HepG2 (cell line): ENCODE data around the gene COX4I1. TPM values are rescaled to one million over a fixed set of nuclear protein-coding genes. Genes with fewer than 3 reads are reported as not detected.

Experiments used
- ATAC-seq: fragments of 200-7000 bp; cut with Tn5 transposase; 3 replicates; pipeline ENCODE4 v1.9.1; 2020; ENCODE audit warnings: mild to moderate bottlenecking, moderate library complexity
- BruUV-seq: library from RNA; stranded (reverse); fragments of 400-500 nt; replicated peaks from 2 replicates; lab custom pipeline; 2021; lab: Mats Ljungman, UMichigan
- CTCF ChIA-PET: fragments of 300-600 bp; formaldehyde crosslinking; extraction: SDS; loops from one replicate; lab custom pipeline; 2021; ENCODE audit warnings: low total read pairs, inconsistent platforms, low intra/inter-chr PET ratio; lab: Yijun Ruan, JAX
- POLR2A ChIA-PET: fragments of 350-600 bp; sonication (Branson Sonifier 250); formaldehyde crosslinking; loops from one replicate; lab custom pipeline; 2020; ENCODE audit warnings: antibody characterized with exemption, inconsistent platforms; lab: Yijun Ruan, JAX
- DNase-seq: peaks from one replicate; pipeline ENCODE4 v3.0.0-alpha.2; 2015; ENCODE audit warnings: low spot score
- FAIRE-seq: peaks from 3 replicates; lab custom pipeline; 2011; peaks lifted over from hg19 to GRCh38; lab: Jason Lieb, UNC
- H2AFZ ChIP-seq: one replicate; pipeline ENCODE4 v1.6.1; 2011; ENCODE audit warnings: low read length, inconsistent platforms
- H3K27ac ChIP-seq: fragments of 300-600 bp; 3 replicates; pipeline ENCODE4 v1.8.0; 2011; ENCODE audit warnings: mixed run types, mild to moderate bottlenecking, mixed read lengths, low read length, inconsistent platforms; ENCODE audit not compliant: insufficient read depth; ENCODE audit errors: extremely low read length
- H3K27me3 ChIP-seq, 2 experiments: fragments of 200-600 bp in 1 of 2; 2 replicates in 1 of 2; 3 replicates in 1 of 2; pipeline versions ENCODE4 v1.6.0 to v1.8.0; 2011; ENCODE audit warnings: low read length in 2 of 2, mild to moderate bottlenecking in 2 of 2, moderate library complexity in 2 of 2, inconsistent platforms in 1 of 2; ENCODE audit not compliant: insufficient read depth in 2 of 2, control insufficient read depth in 1 of 2
- H3K36me3 ChIP-seq, 2 experiments: fragments of 200-600 bp in 1 of 2; replicated peaks in 1 of 2; 2 replicates in 1 of 2; 3 replicates in 1 of 2; pipeline versions ENCODE4 v1.5.1 to v1.8.0; 2011; ENCODE audit warnings: low read length in 2 of 2, inconsistent platforms in 1 of 2; ENCODE audit not compliant: insufficient read depth in 2 of 2, control insufficient read depth in 1 of 2
- H3K4me1 ChIP-seq: 2 replicates; pipeline ENCODE4 v1.5.1; 2012; ENCODE audit warnings: low read length, inconsistent platforms; ENCODE audit not compliant: insufficient read depth
- H3K4me2 ChIP-seq: 2 replicates; pipeline ENCODE4 v1.6.0; 2011; ENCODE audit warnings: low read depth, low read length, inconsistent platforms
- H3K4me3 ChIP-seq, 3 experiments: fragments of 200-600 bp in 1 of 3; sonication (generic), shearing (Covaris generic) in 1 of 3; replicated peaks in 1 of 3; 2 replicates each; pipeline ENCODE4 v1.5.1; 2011 to 2016; ENCODE audit warnings: low read length in 3 of 3, inconsistent platforms in 2 of 3, low read depth in 2 of 3, mild to moderate bottlenecking in 2 of 3, control low read depth in 1 of 3, mixed read lengths in 1 of 3; ENCODE audit not compliant: insufficient read depth in 1 of 3
- H3K79me2 ChIP-seq: one replicate; pipeline ENCODE4 v1.6.1; 2011; ENCODE audit warnings: low read length, inconsistent platforms; ENCODE audit not compliant: insufficient read depth
- H3K9ac ChIP-seq: 2 replicates; pipeline ENCODE4 v1.6.0; 2011; ENCODE audit warnings: mild to moderate bottlenecking, low read depth, low read length, inconsistent platforms; ENCODE audit not compliant: insufficient read depth
- H3K9me3 ChIP-seq: 2 replicates; pipeline ENCODE4 v1.5.1; 2012; ENCODE audit warnings: mild to moderate bottlenecking, low read length
- H4K20me1 ChIP-seq: 2 replicates; pipeline ENCODE4 v1.6.0; 2011; ENCODE audit warnings: inconsistent platforms, mild to moderate bottlenecking, low read length, moderate library complexity; ENCODE audit not compliant: insufficient read depth
- DMAP1 ChIP-seq: IDR thresholded peaks from 2 replicates; pipeline ENCODE4 v1.6.1; 2016
- REXO4 ChIP-seq: sonication (generic); formaldehyde crosslinking; IDR thresholded peaks from 2 replicates; pipeline ENCODE4 v1.8.0; 2022; ENCODE audit warnings: missing genetic modification reagents, mild to moderate bottlenecking, borderline replicate concordance
- SETDB1 ChIP-seq: sonication (generic); formaldehyde crosslinking; IDR thresholded peaks from 2 replicates; pipeline ENCODE4 v1.5.1; 2020; ENCODE audit warnings: missing genetic modification reagents, mild to moderate bottlenecking, borderline replicate concordance
- ZNF124 ChIP-seq: sonication (generic); formaldehyde crosslinking; IDR thresholded peaks from 2 replicates; pipeline ENCODE4 v1.4.0; 2020; ENCODE audit warnings: missing genetic modification reagents
- ZNF557 ChIP-seq: sonication (generic); formaldehyde crosslinking; IDR thresholded peaks from 2 replicates; pipeline ENCODE4 v1.4.0; 2020; ENCODE audit warnings: missing genetic modification reagents
- WGBS: methylation state at CpG from one replicate; pipeline ENCODE4 v1.1.6; 2017; ENCODE audit warnings: low lambda C conversion rate; 5-methylcytosine and 5-hydroxymethylcytosine counted together
- in situ Hi-C: cut with HindIII; loops from 2 replicates; pipeline ENCODE4 v1.10.0; 2017; ENCODE audit warnings: low pct_unique_long_range_greater_than_20kb; ENCODE audit not compliant: extremely low pct_ligation_motif_present
- intact Hi-C: fragments of 100-400 bp; cut with micrococcal nuclease; formaldehyde crosslinking; loops from one replicate; pipeline ENCODE4 v1.10.0; 2022; ENCODE audit not compliant: unreplicated experiment
- polyA plus RNA-seq, 8 experiments: library from polyadenylated mRNA; depleted of rRNA in 3 of 8; stranded (reverse) in 7 of 8; unstranded in 1 of 8; fragments of >200 nt; fragmentation: Illumina TruSeq in 4 of 8; extraction: Trizol in 4 of 8; gene quantifications; 2 replicates each; pipeline versions ENCODE4 v1.2.1 to v1.2.3, GENCODE V29; 2011 to 2016; ENCODE audit warnings: low read depth in 4 of 8, missing spikeins in 1 of 8, mixed read lengths in 1 of 8; ENCODE audit not compliant: insufficient read depth in 1 of 8
- total RNA-seq, 5 experiments: library from RNA; depleted of rRNA; stranded (reverse); fragments of >200 nt; fragmentation: Illumina TruSeq; extraction: Trizol; gene quantifications; 2 replicates each; pipeline ENCODE4 v1.2.3, GENCODE V29; 2016; ENCODE audit warnings: low read depth in 1 of 5
- TF ChIP-seq, protein P1 (sequence below), 2 experiments: sonication (generic) in 1 of 2; formaldehyde crosslinking in 1 of 2; IDR thresholded peaks; 2 replicates each; pipeline versions ENCODE4 v1.4.0 to v1.6.1; 2018 to 2020; ENCODE audit warnings: missing genetic modification reagents in 2 of 2, borderline replicate concordance in 1 of 2, low read depth in 1 of 2, mild to moderate bottlenecking in 1 of 2, missing biosample characterization in 1 of 2
- TF ChIP-seq, protein P2 (sequence below): sonication (generic); formaldehyde crosslinking; IDR thresholded peaks from 2 replicates; pipeline ENCODE4 v1.4.0; 2020; ENCODE audit warnings: mild to moderate bottlenecking, missing genetic modification reagents
- TF ChIP-seq, protein P3 (sequence below): sonication (generic); formaldehyde crosslinking; IDR thresholded peaks from 2 replicates; pipeline ENCODE4 v1.4.0; 2020; ENCODE audit warnings: missing genetic modification reagents

Gene COX4I1
- total and polyA plus RNA-seq, 2 of the 13 experiments (the other 11 are each of a cell fraction or from before 2014, with no cell fraction given) = 658 to 902 TPM

DNA sequence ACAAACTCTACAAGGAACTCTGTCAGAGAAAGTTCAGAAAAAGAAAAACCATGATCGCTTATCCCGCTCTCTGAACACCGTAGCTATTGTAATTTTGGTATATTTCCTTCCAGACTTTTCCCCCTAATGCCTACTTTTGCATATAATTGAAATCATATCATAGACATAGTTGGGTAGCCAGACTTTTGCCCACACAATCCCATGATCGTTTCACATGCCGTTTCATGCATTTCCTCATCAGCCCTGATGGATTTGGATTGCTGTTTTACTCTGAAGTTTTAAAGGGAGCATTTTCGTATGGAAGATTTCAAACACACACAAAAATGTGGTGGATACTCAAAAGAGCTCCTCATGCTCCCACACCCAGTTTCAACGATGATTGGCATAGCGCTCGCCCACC lies 31.3 kb downstream of the COX4I1 start (continued):
- TF ChIP-seq, protein P1, sequence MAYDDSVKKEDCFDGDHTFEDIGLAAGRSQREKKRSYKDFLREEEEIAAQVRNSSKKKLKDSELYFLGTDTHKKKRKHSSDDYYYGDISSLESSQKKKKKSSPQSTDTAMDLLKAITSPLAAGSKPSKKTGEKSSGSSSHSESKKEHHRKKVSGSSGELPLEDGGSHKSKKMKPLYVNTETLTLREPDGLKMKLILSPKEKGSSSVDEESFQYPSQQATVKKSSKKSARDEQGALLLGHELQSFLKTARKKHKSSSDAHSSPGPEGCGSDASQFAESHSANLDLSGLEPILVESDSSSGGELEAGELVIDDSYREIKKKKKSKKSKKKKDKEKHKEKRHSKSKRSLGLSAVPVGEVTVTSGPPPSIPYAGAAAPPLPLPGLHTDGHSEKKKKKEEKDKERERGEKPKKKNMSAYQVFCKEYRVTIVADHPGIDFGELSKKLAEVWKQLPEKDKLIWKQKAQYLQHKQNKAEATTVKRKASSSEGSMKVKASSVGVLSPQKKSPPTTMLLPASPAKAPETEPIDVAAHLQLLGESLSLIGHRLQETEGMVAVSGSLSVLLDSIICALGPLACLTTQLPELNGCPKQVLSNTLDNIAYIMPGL (CRISPR knock-in tag; IDR thresholded peaks at IDR 0.05; ENCODE audit: borderline replicate concordance in 1 of 2, low read depth in 1 of 2) = no peak
- TF ChIP-seq SETDB1 (no peak), ZNF124 (no peak), DMAP1 (CRISPR knock-in tag) (no peak)
- TF ChIP-seq, protein P2, sequence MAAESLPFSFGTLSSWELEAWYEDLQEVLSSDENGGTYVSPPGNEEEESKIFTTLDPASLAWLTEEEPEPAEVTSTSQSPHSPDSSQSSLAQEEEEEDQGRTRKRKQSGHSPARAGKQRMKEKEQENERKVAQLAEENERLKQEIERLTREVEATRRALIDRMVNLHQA (CRISPR knock-in tag) = no peak

DNA sequence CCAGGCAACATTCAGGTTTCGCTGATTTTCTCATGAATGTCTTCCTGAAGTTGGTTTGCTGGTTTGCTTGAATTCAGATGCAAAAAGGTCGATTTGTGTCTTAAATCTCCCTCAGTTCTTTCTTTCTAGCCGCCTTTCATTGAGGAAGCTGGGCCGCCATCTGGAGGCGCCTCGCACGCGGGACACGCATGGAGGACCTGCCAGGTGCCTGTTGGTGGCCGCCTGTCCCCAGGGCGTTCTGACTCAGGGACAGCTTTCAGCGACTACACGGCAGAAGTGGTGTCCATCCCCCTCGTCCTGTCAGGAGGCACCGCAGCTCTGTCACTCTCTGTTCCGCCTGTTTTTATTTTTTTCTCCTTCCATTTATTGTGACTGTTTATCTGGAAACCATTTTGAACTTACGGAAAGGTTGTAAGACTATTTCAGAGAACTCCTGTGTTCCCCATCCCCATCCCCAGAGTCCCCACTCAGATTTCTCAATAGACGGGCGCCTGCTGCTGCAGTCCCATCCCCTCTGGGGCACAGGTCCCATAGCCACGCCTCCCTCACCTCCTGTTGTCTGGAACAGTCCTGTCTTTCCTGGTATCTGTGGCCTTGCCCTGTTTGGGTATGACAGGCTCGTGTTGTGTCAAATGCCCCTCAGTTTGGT lies 33.2 kb downstream of the COX4I1 start:
- ATAC-seq (no peak), FAIRE-seq (no peak), DNase-seq (no peak)
- Histone ChIP-seq H3K4me3 (no peak overlapping the region), H3K9ac (no peak overlapping the region), H3K9me3 (no peaks in the 10 kb centered on the region), H3K27me3 (peaks cover 14 to 49% of the 10 kb centered on the region in 2 experiments; a peak in 4 of 5 replicates), H3K79me2 (no peaks in the 10 kb centered on the region), H3K27ac (no peak overlapping the region), H4K20me1 (no peaks in the 10 kb centered on the region), H3K4me2 (no peak overlapping the region), H3K36me3 (no peaks in the 10 kb centered on the region), H2AFZ (no peak overlapping the region), H3K4me1 (no peaks in the 10 kb centered on the region)
- intact Hi-C loops (no loop called here), in situ Hi-C loops (no loop called here)
- POLR2A ChIA-PET = no interaction called here
- no peak for TF ChIP-seq REXO4
- no peak for TF ChIP-seq ZNF557 (CRISPR knock-in tag)
- TF ChIP-seq, protein P3, sequence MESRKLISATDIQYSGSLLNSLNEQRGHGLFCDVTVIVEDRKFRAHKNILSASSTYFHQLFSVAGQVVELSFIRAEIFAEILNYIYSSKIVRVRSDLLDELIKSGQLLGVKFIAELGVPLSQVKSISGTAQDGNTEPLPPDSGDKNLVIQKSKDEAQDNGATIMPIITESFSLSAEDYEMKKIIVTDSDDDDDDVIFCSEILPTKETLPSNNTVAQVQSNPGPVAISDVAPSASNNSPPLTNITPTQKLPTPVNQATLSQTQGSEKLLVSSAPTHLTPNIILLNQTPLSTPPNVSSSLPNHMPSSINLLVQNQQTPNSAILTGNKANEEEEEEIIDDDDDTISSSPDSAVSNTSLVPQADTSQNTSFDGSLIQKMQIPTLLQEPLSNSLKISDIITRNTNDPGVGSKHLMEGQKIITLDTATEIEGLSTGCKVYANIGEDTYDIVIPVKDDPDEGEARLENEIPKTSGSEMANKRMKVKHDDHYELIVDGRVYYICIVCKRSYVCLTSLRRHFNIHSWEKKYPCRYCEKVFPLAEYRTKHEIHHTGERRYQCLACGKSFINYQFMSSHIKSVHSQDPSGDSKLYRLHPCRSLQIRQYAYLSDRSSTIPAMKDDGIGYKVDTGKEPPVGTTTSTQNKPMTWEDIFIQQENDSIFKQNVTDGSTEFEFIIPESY = peak; percentile 75
- CTCF ChIA-PET = no interaction called here
- 60% methylated on average over 21 of the region's 21 CpGs for WGBS
- BruUV-seq = no TSS peak
